A549 (cell line): Measurements from ENCODE around the gene PRAMEF10. TPM values are rescaled to one million over a fixed set of nuclear protein-coding genes. Genes with fewer than 3 reads are reported as not detected.
"Not testable (repeated sequence)": the region's sequence is repeated elsewhere in the genome, so short reads cannot be mapped to it uniquely, and the experiment has no call there.

Experiments used
- ATAC-seq, 2 experiments: fragments of 200-7000 bp in 1 of 2; fragments of >200 bp in 1 of 2; cut with Nextera tagmentation in 1 of 2; cut with Tn5 transposase in 1 of 2; 3 replicates each; pipeline versions ENCODE4 v1.8.0 to v1.9.1; 2018 to 2020; ENCODE audit warnings: mild to moderate bottlenecking in 1 of 2, moderate library complexity in 1 of 2
- CTCF ChIA-PET: fragments of 300-600 bp; sonication (Branson Sonifier 250); formaldehyde crosslinking; extraction: SDS; loops from one replicate; lab custom pipeline; 2021; ENCODE audit warnings: antibody characterized with exemption, inconsistent platforms; lab: Yijun Ruan, JAX
- POLR2A ChIA-PET: fragments of 350-600 bp; formaldehyde crosslinking; extraction: SDS; loops from one replicate; lab custom pipeline; 2021; ENCODE audit warnings: antibody characterized with exemption, inconsistent platforms; lab: Yijun Ruan, JAX
- DNase-seq, 2 experiments: peaks; one replicate each; pipeline versions ENCODE4 v3.0.0 to v3.0.0-alpha.2; 2011 to 2016; ENCODE audit warnings: low read depth in 1 of 2, low spot score in 1 of 2
- FAIRE-seq: peaks from 2 replicates; lab custom pipeline; 2011; peaks lifted over from hg19 to GRCh38; lab: Jason Lieb, UNC
- H3K27ac ChIP-seq, 2 experiments: fragments of >200 bp; sonication (Bioruptor Twin); formaldehyde crosslinking; 3 replicates each; pipeline ENCODE4 v1.5.1; 2016 to 2017
- H3K4me1 ChIP-seq: fragments of >200 bp; sonication (Bioruptor Twin); formaldehyde crosslinking; 3 replicates; pipeline ENCODE4 v1.6.1; 2016
- H3K4me2 ChIP-seq: fragments of >200 bp; sonication (Bioruptor Twin); formaldehyde crosslinking; 3 replicates; pipeline ENCODE4 v1.6.1; 2016
- H3K4me3 ChIP-seq: fragments of >200 bp; sonication (Bioruptor Twin); formaldehyde crosslinking; 3 replicates; pipeline ENCODE4 v1.5.1; 2016
- H3K9me3 ChIP-seq: fragments of >200 bp; sonication (Bioruptor Twin); formaldehyde crosslinking; 3 replicates; pipeline ENCODE4 v1.6.1; 2016
- ATOH8 ChIP-seq: fragments of 250-450 bp; sonication (Bioruptor Pico); IDR thresholded peaks from 2 replicates; pipeline ENCODE4 v1.5.0; 2020; ENCODE audit warnings: low read depth, mild to moderate bottlenecking, moderate library complexity
- BHLHE40 ChIP-seq: IDR thresholded peaks from 2 replicates; pipeline ENCODE4 v1.6.1; 2012; ENCODE audit warnings: low read depth, low read length, inconsistent platforms
- EP300 ChIP-seq, 2 experiments: fragments of >200 bp; sonication (Bioruptor Twin); formaldehyde crosslinking; IDR thresholded peaks; 2 replicates in 1 of 2; 3 replicates in 1 of 2; pipeline ENCODE4 v1.6.1; 2016 to 2017
- ESRRA ChIP-seq: fragments of 150-350 bp; IDR thresholded peaks from 2 replicates; pipeline ENCODE4 v1.6.1; 2014; ENCODE audit warnings: mild to moderate bottlenecking, low read length, borderline replicate concordance
- FOXS1 ChIP-seq: fragments of 250-450 bp; sonication (Bioruptor Pico); IDR thresholded peaks from 2 replicates; pipeline ENCODE4 v1.5.0; 2020; ENCODE audit warnings: mild to moderate bottlenecking, moderate library complexity
- HES2 ChIP-seq: fragments of >200 bp; sonication (Bioruptor Twin); formaldehyde crosslinking; IDR thresholded peaks from 2 replicates; pipeline ENCODE4 v1.6.1; 2016
- HOXB13 ChIP-seq: fragments of 250-450 bp; sonication (Bioruptor Pico); IDR thresholded peaks from 2 replicates; pipeline ENCODE4 v1.5.0; 2020; ENCODE audit warnings: low read depth, mild to moderate bottlenecking, moderate library complexity
- KDM5A ChIP-seq: fragments of 200-600 bp; sonication (generic); IDR thresholded peaks from 2 replicates; pipeline ENCODE4 v1.6.1; 2016; ENCODE audit warnings: antibody characterized with exemption, mild to moderate bottlenecking
- MAZ ChIP-seq: fragments of 150-350 bp; IDR thresholded peaks from 2 replicates; pipeline ENCODE4 v1.6.1; 2014; ENCODE audit warnings: antibody characterized with exemption, low read depth, low read length, borderline replicate concordance
- NFE2L2 ChIP-seq: fragments of 150-350 bp; conservative IDR thresholded peaks from 2 replicates; pipeline ENCODE4 v1.6.1; 2014; ENCODE audit warnings: low read length
- PBX3 ChIP-seq: IDR thresholded peaks from 2 replicates; pipeline ENCODE4 v1.6.1; 2012
- PHF8 ChIP-seq: fragments of 200-600 bp; sonication (generic); IDR thresholded peaks from 2 replicates; pipeline ENCODE4 v1.6.1; 2016; ENCODE audit warnings: low read depth, mild to moderate bottlenecking, antibody characterized with exemption, moderate library complexity, borderline replicate concordance
- POLR2AphosphoS2 ChIP-seq: conservative IDR thresholded peaks from 2 replicates; pipeline ENCODE4 v1.6.1; 2012; ENCODE audit warnings: low read length, improper control_type of control experiment, inconsistent platforms
- RARB ChIP-seq: fragments of 250-450 bp; sonication (Bioruptor Pico); IDR thresholded peaks from 2 replicates; pipeline ENCODE4 v1.8.0; 2021; ENCODE audit warnings: mild to moderate bottlenecking, moderate library complexity
- SMC3 ChIP-seq: fragments of >200 bp; sonication (Bioruptor Twin); formaldehyde crosslinking; IDR thresholded peaks from 3 replicates; pipeline ENCODE4 v1.6.1; 2018; ENCODE audit warnings: inconsistent platforms
- ZFP36 ChIP-seq: fragments of 450-650 bp; IDR thresholded peaks from 2 replicates; pipeline ENCODE4 v1.6.1; 2014; ENCODE audit warnings: borderline replicate concordance; ENCODE audit not compliant: partially characterized antibody
- WGBS: methylation state at CpG from one replicate; pipeline ENCODE4 v1.1.6; 2017; ENCODE audit errors: missing lambda C conversion rate; 5-methylcytosine and 5-hydroxymethylcytosine counted together
- polyA plus RNA-seq, 4 experiments: library from polyadenylated mRNA; depleted of rRNA in 3 of 4; stranded (reverse); fragments of >200 nt; fragmentation: RNase III in 1 of 4; extraction: RNeasy Plus Mini Kit Qiagen cat#74134 plus additional on column Dnase treatment in 1 of 4; gene quantifications; 2 replicates in 3 of 4; 3 replicates in 1 of 4; pipeline ENCODE4 v1.2.3, GENCODE V29; 2011 to 2017
- small RNA-seq, 6 experiments: library from RNA; depleted of rRNA; stranded (forward); fragments of <200 nt; gene quantifications; one replicate each; pipeline ENCODE3, GENCODE V24; 2012

Gene PRAMEF10
- polyA plus RNA-seq, 2 of the 4 experiments (the other 2 are of a cell fraction): not detected

GRCh38 chr1:12863131-12863880 lies 34.8 kb downstream of the PRAMEF10 start:
- H3K9me3 ChIP-seq, H3K4me3 ChIP-seq, H3K4me1 ChIP-seq, CTCF ChIA-PET, DNase-seq, ATAC-seq, FAIRE-seq, H3K4me2 ChIP-seq, H3K27ac ChIP-seq, POLR2A ChIA-PET: not testable (repeated sequence)
- no CpG with 5 or more reads among the region's 7 CpGs for WGBS

GRCh38 chr1:12856786-12857185 lies 41.3 kb downstream of the PRAMEF10 start, which contains the start of gene PRAMEF2:
Gene PRAMEF2, plus strand, starts transcription at chr1:12857086. Its CDS starts 1,924 bp downstream, at chr1:12859010.
- H3K27ac ChIP-seq, H3K4me1 ChIP-seq, H3K9me3 ChIP-seq, POLR2A ChIA-PET, H3K4me2 ChIP-seq, CTCF ChIA-PET, FAIRE-seq, H3K4me3 ChIP-seq, DNase-seq, ATAC-seq: not testable (repeated sequence)
- WGBS: 5% methylated on average over 2 of the region's 2 CpGs

- WGBS: 6% methylated on average over 4 of the region's 4 CpGs
- ChIA-PET CTCF (no interaction called here), POLR2A (no interaction called here)
- peak; percentile 38 to 54; a peak in 2 of 6 replicates for ATAC-seq
- DNase-seq: peak in 1 of 2 experiments; percentile 13
- Histone ChIP-seq H3K9me3 (no peaks in the 10 kb centered on the region), H3K4me2 (no peak overlapping the region), H3K27ac (no peak overlapping the region), H3K4me1 (peaks cover 9% of the 10 kb centered on the region; the same call in 1 of the 3 replicates), H3K4me3 (no peak overlapping the region)
- TF ChIP-seq KDM5A (no peak), HES2 (no peak), BHLHE40 (no peak), EP300 (IDR thresholded peaks at IDR 0.05) (no peak), NFE2L2 (no peak), MAZ (no peak), PBX3 (no peak), ZFP36 (no peak), HOXB13 (CRISPR knock-in tag) (no peak), FOXS1 (CRISPR knock-in tag) (no peak), SMC3 (no peak), ATOH8 (CRISPR knock-in tag) (no peak), POLR2AphosphoS2 (no peak), PHF8 (no peak), RARB (CRISPR knock-in tag) (no peak), ESRRA (no peak)
- no peak for FAIRE-seq
Observed at GRCh38 chr1:12851779-12852178, 46.3 kb downstream of the PRAMEF10 start.

GRCh38 chr1:12848620-12849019 lies 49.5 kb downstream of the PRAMEF10 start, which contains the start of gene HNRNPCL1:
Gene HNRNPCL1, minus strand, starts transcription at chr1:12848720. Its CDS starts 431 bp downstream, at chr1:12848289.
- ATAC-seq, H3K4me3 ChIP-seq, H3K27ac ChIP-seq, CTCF ChIA-PET, DNase-seq, H3K4me2 ChIP-seq, H3K9me3 ChIP-seq, POLR2A ChIA-PET, H3K4me1 ChIP-seq, FAIRE-seq: not testable (repeated sequence)
- 40% methylated on average over 7 of the region's 7 CpGs for WGBS

Small RNA genes within 50 kb of the gene (small RNA-seq; reads per million reads assigned to genes)
- 0 reads per million in 6 experiments for gene RNU6-1072P

Other genes starting within 250 kb of the PRAMEF10 start
- gene AADACL3, start 182.2 kb downstream of the PRAMEF10 start, polyA plus RNA-seq (2011; rRNA removed): not detected in 2 replicates
- gene AADACL3, start 182.2 kb downstream of the PRAMEF10 start, polyA plus RNA-seq (2017; fragmentation: RNase III; extraction: RNeasy Plus Mini Kit Qiagen cat#74134 plus additional on column Dnase treatment): not detected in 3 replicates
- not detected in 2 replicates for gene CFAP107, start 152.1 kb downstream of the PRAMEF10 start, polyA plus RNA-seq (2011; rRNA removed)
- not detected in 3 replicates for gene CFAP107, start 152.1 kb downstream of the PRAMEF10 start, polyA plus RNA-seq (2017; fragmentation: RNase III; extraction: RNeasy Plus Mini Kit Qiagen cat#74134 plus additional on column Dnase treatment)
- gene PRAMEF12, start 124.5 kb downstream of the PRAMEF10 start, polyA plus RNA-seq (2011; rRNA removed): not detected in 2 replicates
- not detected in 3 replicates for gene PRAMEF12, start 124.5 kb downstream of the PRAMEF10 start, polyA plus RNA-seq (2017; fragmentation: RNase III; extraction: RNeasy Plus Mini Kit Qiagen cat#74134 plus additional on column Dnase treatment)
- not detected in 2 replicates for gene PRAMEF1, start 106.9 kb downstream of the PRAMEF10 start, polyA plus RNA-seq (2011; rRNA removed)
- not detected in 3 replicates for gene PRAMEF1, start 106.9 kb downstream of the PRAMEF10 start, polyA plus RNA-seq (2017; fragmentation: RNase III; extraction: RNeasy Plus Mini Kit Qiagen cat#74134 plus additional on column Dnase treatment)
- not detected in 2 replicates for gene PRAMEF11, start 66.9 kb downstream of the PRAMEF10 start, polyA plus RNA-seq (2011; rRNA removed)
- gene PRAMEF11, start 66.9 kb downstream of the PRAMEF10 start, polyA plus RNA-seq (2017; fragmentation: RNase III; extraction: RNeasy Plus Mini Kit Qiagen cat#74134 plus additional on column Dnase treatment): not detected in 3 replicates
- not detected in 2 replicates for gene HNRNPCL1, start 49.5 kb downstream of the PRAMEF10 start, polyA plus RNA-seq (2011; rRNA removed)
- gene HNRNPCL1, start 49.5 kb downstream of the PRAMEF10 start, polyA plus RNA-seq (2017; fragmentation: RNase III; extraction: RNeasy Plus Mini Kit Qiagen cat#74134 plus additional on column Dnase treatment): not detected in 3 replicates
- not detected in 2 replicates for gene PRAMEF2, start 41.2 kb downstream of the PRAMEF10 start, polyA plus RNA-seq (2011; rRNA removed)
- not detected in 3 replicates for gene PRAMEF2, start 41.2 kb downstream of the PRAMEF10 start, polyA plus RNA-seq (2017; fragmentation: RNase III; extraction: RNeasy Plus Mini Kit Qiagen cat#74134 plus additional on column Dnase treatment)
- not detected in 2 replicates for gene PRAMEF4, start 12.1 kb downstream of the PRAMEF10 start, polyA plus RNA-seq (2011; rRNA removed)
- gene PRAMEF4, start 12.1 kb downstream of the PRAMEF10 start, polyA plus RNA-seq (2017; fragmentation: RNase III; extraction: RNeasy Plus Mini Kit Qiagen cat#74134 plus additional on column Dnase treatment): not detected in 3 replicates
- gene PRAMEF7, start 18.3 kb upstream of the PRAMEF10 start, polyA plus RNA-seq (2011; rRNA removed): not detected in 2 replicates
- gene PRAMEF7, start 18.3 kb upstream of the PRAMEF10 start, polyA plus RNA-seq (2017; fragmentation: RNase III; extraction: RNeasy Plus Mini Kit Qiagen cat#74134 plus additional on column Dnase treatment): not detected in 3 replicates
- gene PRAMEF6, start 49.3 kb upstream of the PRAMEF10 start, polyA plus RNA-seq (2011; rRNA removed): not detected in 2 replicates
- gene PRAMEF6, start 49.3 kb upstream of the PRAMEF10 start, polyA plus RNA-seq (2017; fragmentation: RNase III; extraction: RNeasy Plus Mini Kit Qiagen cat#74134 plus additional on column Dnase treatment): not detected in 3 replicates
- 0.05 TPM in 1 of 2 replicates, not detected in the other for gene PRAMEF27, start 158.3 kb upstream of the PRAMEF10 start, polyA plus RNA-seq (2011; rRNA removed)
- not detected in 3 replicates for gene PRAMEF27, start 158.3 kb upstream of the PRAMEF10 start, polyA plus RNA-seq (2017; fragmentation: RNase III; extraction: RNeasy Plus Mini Kit Qiagen cat#74134 plus additional on column Dnase treatment)
- not detected in 2 replicates for gene HNRNPCL3, start 162.5 kb upstream of the PRAMEF10 start, polyA plus RNA-seq (2011; rRNA removed)
- not detected in 3 replicates for gene HNRNPCL3, start 162.5 kb upstream of the PRAMEF10 start, polyA plus RNA-seq (2017; fragmentation: RNase III; extraction: RNeasy Plus Mini Kit Qiagen cat#74134 plus additional on column Dnase treatment)
- not detected in 2 replicates for gene PRAMEF25, start 172.5 kb upstream of the PRAMEF10 start, polyA plus RNA-seq (2011; rRNA removed)
- gene PRAMEF25, start 172.5 kb upstream of the PRAMEF10 start, polyA plus RNA-seq (2017; fragmentation: RNase III; extraction: RNeasy Plus Mini Kit Qiagen cat#74134 plus additional on column Dnase treatment): not detected in 3 replicates
- gene HNRNPCL2, start 218.6 kb upstream of the PRAMEF10 start, polyA plus RNA-seq (2011; rRNA removed): not detected in 2 replicates
- gene HNRNPCL2, start 218.6 kb upstream of the PRAMEF10 start, polyA plus RNA-seq (2017; fragmentation: RNase III; extraction: RNeasy Plus Mini Kit Qiagen cat#74134 plus additional on column Dnase treatment): not detected in 3 replicates